ENCODE data around the gene CD70.
A peak's percentile ranks its signal among the peaks of the same experiment; 100 is the strongest.

Gene CD70

GRCh38 chr19:6576869-6577475, 14.0 kb downstream of the CD70 start:
- Histone ChIP-seq H3K4me1 (no peaks in the 10 kb centered on the region), H3K36me3 (no peaks in the 10 kb centered on the region), H3K4me3 (no peak overlapping the region), H3K27me3 (peaks cover 0 to 9% of the 10 kb centered on the region in 2 donors), H3K9me3 (no peaks in the 10 kb centered on the region), H3K27ac (no peak overlapping the region)
- intact Hi-C loops (cut with DNase I; ENCODE audit: low total_unique reads), result no loop called here
- TF ChIP-seq CTCF (IDR thresholded peaks at IDR 0.05), result no peak
- no peak for DNase-seq

- intact Hi-C loops (cut with DNase I; ENCODE audit: low total_unique reads), result no loop called here
- no peak overlapping the region for H3K4me3 ChIP-seq
- no peak for TF ChIP-seq CTCF (IDR thresholded peaks at IDR 0.05)
Measured at GRCh38 chr19:6573350-6573749, 17.6 kb downstream of the CD70 start.

GRCh38 chr19:6572217-6572616, 18.7 kb downstream of the CD70 start:
- no peak for TF ChIP-seq CTCF (IDR thresholded peaks at IDR 0.05)
- H3K36me3 ChIP-seq, result no peaks in the 10 kb centered on the region
- DNase-seq, result peak; percentile 75 to 78
- peaks cover 0 to 13% of the 10 kb centered on the region in 2 donors for H3K27me3 ChIP-seq
- no peak overlapping the region for H3K4me3 ChIP-seq
- peaks cover 0 to 7% (median 0%) of the 10 kb centered on the region in 3 donors for H3K9me3 ChIP-seq
- intact Hi-C loops (cut with DNase I; ENCODE audit: low total_unique reads), result no loop called here
- H3K4me1 ChIP-seq, result no peaks in the 10 kb centered on the region
- H3K27ac ChIP-seq, result no peak overlapping the region

More at GRCh38 chr19:6573350-6573749, 17.6 kb downstream of the CD70 start:
- H3K4me1 ChIP-seq, result no peaks in the 10 kb centered on the region
- peaks cover 0 to 7% (median 0%) of the 10 kb centered on the region in 3 donors for H3K9me3 ChIP-seq
- H3K36me3 ChIP-seq, result no peaks in the 10 kb centered on the region
- H3K27me3 ChIP-seq, result peaks cover 0 to 13% of the 10 kb centered on the region in 2 donors
- no peak overlapping the region for H3K27ac ChIP-seq
- DNase-seq, result no peak

- intact Hi-C loops (cut with DNase I; ENCODE audit: low total_unique reads), result no loop called here
Measured at GRCh38 chr19:6571167-6571566, 19.8 kb downstream of the CD70 start.

GRCh38 chr19:6570764-6571163, 20.2 kb downstream of the CD70 start:
- H3K36me3 ChIP-seq, result no peaks in the 10 kb centered on the region
- peaks cover 0 to 13% of the 10 kb centered on the region in 2 donors for H3K27me3 ChIP-seq
- intact Hi-C loops (cut with DNase I; ENCODE audit: low total_unique reads), result no loop called here
- no peaks in the 10 kb centered on the region for H3K4me1 ChIP-seq
- TF ChIP-seq CTCF (IDR thresholded peaks at IDR 0.05), result no peak
- H3K4me3 ChIP-seq, result no peak overlapping the region
- peaks cover 0 to 7% (median 0%) of the 10 kb centered on the region in 3 donors for H3K9me3 ChIP-seq
- H3K27ac ChIP-seq, result no peak overlapping the region
- DNase-seq, result no peak

More at GRCh38 chr19:6571167-6571566, 19.8 kb downstream of the CD70 start:
- no peak for TF ChIP-seq CTCF (IDR thresholded peaks at IDR 0.05)
- Histone ChIP-seq H3K36me3 (no peaks in the 10 kb centered on the region), H3K9me3 (peaks cover 0 to 7% (median 0%) of the 10 kb centered on the region in 3 donors), H3K27ac (no peak overlapping the region), H3K4me3 (no peak overlapping the region), H3K4me1 (no peaks in the 10 kb centered on the region), H3K27me3 (peaks cover 0 to 13% of the 10 kb centered on the region in 2 donors)
- DNase-seq, result no peak
